ENCODE data around the gene EGFL7.
A peak's percentile ranks its signal among the peaks of the same experiment; 100 is the strongest.

EGFL7 gene

DNA sequence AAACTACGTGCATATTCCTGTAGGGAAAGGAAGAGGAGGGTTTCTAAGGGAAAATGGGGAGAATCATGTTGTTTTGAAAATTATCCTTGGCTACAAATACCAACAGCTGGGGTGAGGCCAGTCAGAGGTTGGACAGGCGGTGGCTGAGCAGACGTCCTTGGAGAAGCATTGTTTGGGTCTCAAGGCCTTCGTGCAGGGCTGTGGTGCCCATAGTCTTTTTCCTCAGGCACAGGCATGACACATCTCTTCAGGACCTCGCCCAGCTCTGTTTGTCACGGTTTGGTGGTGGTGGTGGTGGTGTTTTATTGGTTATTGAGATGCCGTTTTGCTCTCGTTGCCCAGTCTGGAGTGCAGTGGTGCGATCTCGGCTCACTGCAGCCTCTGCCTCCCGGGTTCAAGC, 27.8 kb upstream of the EGFL7 start:
- Histone ChIP-seq H4K91ac (ENCODE audit: low read length) (no peak overlapping the region), H3K14ac (ENCODE audit: low read length in 2 of 2) (no peak overlapping the region), H3K36me3 (ENCODE audit: control insufficient read depth in 1 of 2, insufficient read depth in 2 of 2, low read depth in 1 of 2, low read length in 2 of 2) (no peaks in the 10 kb centered on the region), H3K4me2 (ENCODE audit: low read length, poor library complexity, severe bottlenecking) (no peak overlapping the region), H2BK12ac (ENCODE audit: low read length in 2 of 2) (no peak overlapping the region), H3K27me3 (ENCODE audit: control insufficient read depth in 1 of 2, insufficient read depth in 1 of 2, low read length in 2 of 2) (peaks cover 0 to 40% of the 10 kb centered on the region in 2 experiments), H3K4me3 (ENCODE audit: insufficient read depth in 1 of 2, low read depth in 1 of 2, low read length in 2 of 2) (no peak overlapping the region), H2AK5ac (ENCODE audit: low read length, severe bottlenecking) (no peak overlapping the region), H3K4ac (ENCODE audit: low read depth in 1 of 2, low read length in 2 of 2) (no peak overlapping the region), H3K23ac (ENCODE audit: low read length in 2 of 2) (no peak overlapping the region), H3K18ac (ENCODE audit: low read depth in 1 of 2, low read length in 2 of 2) (no peak overlapping the region), H2BK120ac (ENCODE audit: low read depth, low read length) (no peak overlapping the region), H3K27ac (ENCODE audit: low read length, poor library complexity, severe bottlenecking) (no peak overlapping the region), H3K79me1 (replicated peaks; ENCODE audit: low read length, poor library complexity, severe bottlenecking) (no peaks in the 10 kb centered on the region), H3K9ac (ENCODE audit: low read length) (no peak overlapping the region), H2BK5ac (ENCODE audit: low read depth, low read length, poor library complexity, severe bottlenecking) (no peak overlapping the region), H2BK15ac (ENCODE audit: low read depth, poor library complexity, severe bottlenecking) (no peak overlapping the region), H2AFZ (ENCODE audit: low read depth, low read length) (no peak overlapping the region), H3K4me1 (ENCODE audit: control insufficient read depth, insufficient read depth, low read depth, low read length) (peaks cover 8% of the 10 kb centered on the region), H3K9me3 (ENCODE audit: control insufficient read depth, low read length) (no peaks in the 10 kb centered on the region), H4K8ac (ENCODE audit: low read length) (peak overlapping the region; percentile 43)
- DNase-seq = no peak
- WGBS = 84% methylated on average over 11 of the region's 11 CpGs

DNA sequence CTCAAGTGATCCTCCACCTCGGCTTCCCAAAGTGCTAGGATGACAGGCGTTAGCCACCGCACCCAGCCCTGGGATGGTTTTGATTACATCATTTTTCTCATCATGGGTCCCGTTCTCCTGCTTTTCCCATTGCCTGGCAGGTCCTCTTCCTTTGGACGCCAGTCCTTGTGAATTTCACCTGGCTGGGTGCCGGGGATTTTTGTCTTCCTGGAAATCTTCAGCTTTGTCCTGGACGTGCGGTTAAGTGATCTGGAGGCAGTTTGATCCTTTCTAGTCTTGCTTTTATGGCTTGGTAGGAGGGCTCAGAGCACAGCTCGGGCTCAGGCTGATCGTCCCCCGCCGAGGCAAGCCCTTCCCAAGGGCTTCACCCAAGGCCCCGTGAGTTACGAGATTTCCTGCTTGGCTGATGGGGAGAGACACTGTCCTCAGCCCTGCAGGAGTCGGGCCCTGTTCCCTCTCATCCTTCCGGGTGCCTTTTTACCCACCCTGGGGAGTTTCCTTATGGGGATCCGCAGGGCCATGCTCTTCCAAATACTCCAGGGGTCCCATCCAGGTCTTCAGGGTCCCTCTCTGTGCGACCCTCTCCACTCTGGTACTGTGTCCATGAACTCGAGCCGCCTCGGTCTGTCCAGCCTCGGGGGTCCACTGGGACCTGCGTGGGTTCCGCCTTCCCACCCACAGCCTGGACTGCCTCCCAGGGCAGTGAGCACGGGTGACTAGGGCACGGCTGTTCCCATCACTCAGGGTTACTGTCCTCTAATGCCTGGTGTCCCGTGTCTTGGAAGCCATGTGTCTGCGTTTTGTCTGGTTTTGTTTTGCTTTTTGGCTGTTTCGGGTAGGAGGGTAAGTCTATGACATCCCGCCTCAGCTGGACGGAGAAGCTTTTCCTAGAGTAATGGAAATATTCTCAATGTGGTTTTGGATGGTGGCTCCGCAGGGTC, 22.3 kb upstream of the EGFL7 start:
- H2BK120ac ChIP-seq (ENCODE audit: low read depth, low read length) = no peak overlapping the region
- no peak for DNase-seq
- no peak overlapping the region for H3K18ac ChIP-seq (ENCODE audit: low read depth in 1 of 2, low read length in 2 of 2)
- no peak overlapping the region for H2AK5ac ChIP-seq (ENCODE audit: low read length, severe bottlenecking)
- H3K27me3 ChIP-seq (ENCODE audit: control insufficient read depth in 1 of 2, insufficient read depth in 1 of 2, low read length in 2 of 2) = peaks cover 0 to 44% of the 10 kb centered on the region in 2 experiments
- H3K9me3 ChIP-seq (ENCODE audit: control insufficient read depth, low read length) = no peaks in the 10 kb centered on the region
- H3K4me3 ChIP-seq (ENCODE audit: insufficient read depth in 1 of 2, low read depth in 1 of 2, low read length in 2 of 2) = no peak overlapping the region
- peak overlapping the region; percentile 67 for H2BK15ac ChIP-seq (ENCODE audit: low read depth, poor library complexity, severe bottlenecking)
- H2AFZ ChIP-seq (ENCODE audit: low read depth, low read length) = no peak overlapping the region
- no peak overlapping the region for H2BK5ac ChIP-seq (ENCODE audit: low read depth, low read length, poor library complexity, severe bottlenecking)
- no peak overlapping the region for H2BK12ac ChIP-seq (ENCODE audit: low read length in 2 of 2)
- peak overlapping the region; percentile 72 for H4K91ac ChIP-seq (ENCODE audit: low read length)
- H3K9ac ChIP-seq (ENCODE audit: low read length) = peak overlapping the region; percentile 20
- H3K14ac ChIP-seq (ENCODE audit: low read length in 2 of 2) = no peak overlapping the region
- H3K27ac ChIP-seq (ENCODE audit: low read length, poor library complexity, severe bottlenecking) = no peak overlapping the region
- peaks cover 14% of the 10 kb centered on the region for H3K4me1 ChIP-seq (ENCODE audit: control insufficient read depth, insufficient read depth, low read depth, low read length)
- no peaks in the 10 kb centered on the region for H3K36me3 ChIP-seq (ENCODE audit: control insufficient read depth in 1 of 2, insufficient read depth in 2 of 2, low read depth in 1 of 2, low read length in 2 of 2)
- no peaks in the 10 kb centered on the region for H3K79me1 ChIP-seq (replicated peaks; ENCODE audit: low read length, poor library complexity, severe bottlenecking)
- 86% methylated on average over 32 of the region's 32 CpGs for WGBS
- H4K8ac ChIP-seq (ENCODE audit: low read length) = no peak overlapping the region
- no peak overlapping the region for H3K4ac ChIP-seq (ENCODE audit: low read depth in 1 of 2, low read length in 2 of 2)
- H3K23ac ChIP-seq (ENCODE audit: low read length in 2 of 2) = no peak overlapping the region
- H3K4me2 ChIP-seq (ENCODE audit: low read length, poor library complexity, severe bottlenecking) = no peak overlapping the region

DNA sequence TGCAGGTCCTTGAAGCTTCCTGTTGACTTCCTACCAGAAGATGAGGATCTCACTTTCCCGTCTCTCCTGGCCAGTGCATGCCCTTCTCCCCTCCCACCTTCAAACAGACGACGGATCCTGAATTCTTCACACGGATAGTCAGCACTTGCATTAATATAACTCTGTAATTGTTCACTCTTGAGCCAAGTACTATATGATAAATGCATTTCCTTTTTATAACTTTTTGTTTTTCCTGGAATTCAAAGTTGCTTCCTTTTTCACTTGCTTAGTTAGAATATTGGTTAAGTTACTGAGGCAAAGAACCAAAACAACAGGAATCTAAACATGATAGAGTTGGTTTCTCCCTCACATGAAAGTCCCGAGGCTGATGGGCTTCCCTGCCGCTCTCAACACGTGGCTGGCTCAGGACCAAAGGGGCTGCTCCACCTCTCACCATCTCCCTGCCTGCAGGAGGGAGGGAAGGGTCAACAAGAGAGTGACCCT, 20.2 kb upstream of the EGFL7 start:
- Histone ChIP-seq H3K23ac (ENCODE audit: low read length in 2 of 2) (no peak overlapping the region), H3K18ac (ENCODE audit: low read depth in 1 of 2, low read length in 2 of 2) (no peak overlapping the region), H3K4me2 (ENCODE audit: low read length, poor library complexity, severe bottlenecking) (no peak overlapping the region), H4K8ac (ENCODE audit: low read length) (no peak overlapping the region), H3K14ac (ENCODE audit: low read length in 2 of 2) (no peak overlapping the region), H3K4ac (ENCODE audit: low read depth in 1 of 2, low read length in 2 of 2) (no peak overlapping the region), H3K9ac (ENCODE audit: low read length) (no peak overlapping the region), H2AK5ac (ENCODE audit: low read length, severe bottlenecking) (no peak overlapping the region), H3K4me1 (ENCODE audit: control insufficient read depth, insufficient read depth, low read depth, low read length) (peaks cover 28% of the 10 kb centered on the region), H3K27me3 (ENCODE audit: control insufficient read depth in 1 of 2, insufficient read depth in 1 of 2, low read length in 2 of 2) (peaks cover 0 to 56% of the 10 kb centered on the region in 2 experiments), H3K4me3 (ENCODE audit: insufficient read depth in 1 of 2, low read depth in 1 of 2, low read length in 2 of 2) (no peak overlapping the region), H2BK120ac (ENCODE audit: low read depth, low read length) (no peak overlapping the region), H3K36me3 (ENCODE audit: control insufficient read depth in 1 of 2, insufficient read depth in 2 of 2, low read depth in 1 of 2, low read length in 2 of 2) (no peaks in the 10 kb centered on the region), H2AFZ (ENCODE audit: low read depth, low read length) (no peak overlapping the region), H2BK5ac (ENCODE audit: low read depth, low read length, poor library complexity, severe bottlenecking) (no peak overlapping the region), H2BK12ac (ENCODE audit: low read length in 2 of 2) (no peak overlapping the region), H2BK15ac (ENCODE audit: low read depth, poor library complexity, severe bottlenecking) (no peak overlapping the region), H4K91ac (ENCODE audit: low read length) (no peak overlapping the region), H3K27ac (ENCODE audit: low read length, poor library complexity, severe bottlenecking) (no peak overlapping the region), H3K9me3 (ENCODE audit: control insufficient read depth, low read length) (no peaks in the 10 kb centered on the region), H3K79me1 (replicated peaks; ENCODE audit: low read length, poor library complexity, severe bottlenecking) (no peaks in the 10 kb centered on the region)
- 59% methylated on average over 6 of the region's 7 CpGs for WGBS
- no peak for DNase-seq

DNA sequence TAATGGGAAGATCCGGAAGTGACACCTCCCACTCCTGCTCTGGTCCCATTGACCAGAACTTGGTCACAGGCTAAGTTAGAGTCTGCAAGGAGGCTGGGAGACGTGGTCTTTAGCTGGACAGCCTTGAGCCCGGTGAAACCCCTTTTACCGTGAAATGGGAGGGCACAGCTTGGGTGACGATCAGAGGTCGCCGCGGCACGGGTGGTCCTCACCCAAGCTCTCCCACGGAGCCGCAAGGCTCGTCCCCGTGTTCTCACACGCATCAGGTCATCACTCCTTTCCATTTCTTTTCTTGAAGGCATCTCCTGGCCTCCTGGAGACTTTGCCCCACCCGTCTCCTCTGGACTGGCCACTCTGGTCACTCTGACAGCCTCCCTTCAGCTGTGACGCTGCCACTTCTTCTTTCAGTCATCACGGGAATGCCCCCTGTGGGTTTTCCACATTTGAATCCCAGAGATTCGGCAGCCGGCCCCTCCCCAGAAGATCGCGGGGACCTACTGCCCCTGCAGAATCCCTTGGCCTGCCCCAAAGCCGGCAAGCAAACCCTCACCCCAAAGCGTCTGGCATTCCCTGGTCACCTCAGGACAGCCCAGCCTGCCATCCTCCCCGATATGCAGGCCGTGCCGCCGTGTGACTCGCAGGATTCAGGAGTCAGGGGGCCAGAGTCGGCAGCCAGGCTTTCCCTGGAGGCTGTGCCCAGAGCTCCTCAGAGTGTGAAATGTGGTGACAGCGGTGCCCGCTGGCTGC, 18.9 kb upstream of the EGFL7 start:
- 80% methylated on average over 31 of the region's 31 CpGs for WGBS
- no peak overlapping the region for H3K4me2 ChIP-seq (ENCODE audit: low read length, poor library complexity, severe bottlenecking)
- H3K4me3 ChIP-seq (ENCODE audit: insufficient read depth in 1 of 2, low read depth in 1 of 2, low read length in 2 of 2) = peak overlapping the region in 1 of 2 experiments; percentile 24
- H3K18ac ChIP-seq (ENCODE audit: low read depth in 1 of 2, low read length in 2 of 2) = peak overlapping the region; percentile 23 to 52
- H3K27ac ChIP-seq (ENCODE audit: low read length, poor library complexity, severe bottlenecking) = no peak overlapping the region
- no peaks in the 10 kb centered on the region for H3K9me3 ChIP-seq (ENCODE audit: control insufficient read depth, low read length)
- no peak overlapping the region for H2BK120ac ChIP-seq (ENCODE audit: low read depth, low read length)
- H3K4ac ChIP-seq (ENCODE audit: low read depth in 1 of 2, low read length in 2 of 2) = peak overlapping the region in 1 of 2 experiments; percentile 18
- H2BK12ac ChIP-seq (ENCODE audit: low read length in 2 of 2) = peak overlapping the region in 1 of 2 experiments; percentile 45
- H4K91ac ChIP-seq (ENCODE audit: low read length) = peak overlapping the region; percentile 29
- H2BK15ac ChIP-seq (ENCODE audit: low read depth, poor library complexity, severe bottlenecking) = peak overlapping the region; percentile 37
- no peaks in the 10 kb centered on the region for H3K36me3 ChIP-seq (ENCODE audit: control insufficient read depth in 1 of 2, insufficient read depth in 2 of 2, low read depth in 1 of 2, low read length in 2 of 2)
- peaks cover 0 to 54% of the 10 kb centered on the region in 2 experiments for H3K27me3 ChIP-seq (ENCODE audit: control insufficient read depth in 1 of 2, insufficient read depth in 1 of 2, low read length in 2 of 2)
- H3K23ac ChIP-seq (ENCODE audit: low read length in 2 of 2) = no peak overlapping the region
- H3K4me1 ChIP-seq (ENCODE audit: control insufficient read depth, insufficient read depth, low read depth, low read length) = peaks cover 30% of the 10 kb centered on the region
- H3K14ac ChIP-seq (ENCODE audit: low read length in 2 of 2) = no peak overlapping the region
- H3K9ac ChIP-seq (ENCODE audit: low read length) = no peak overlapping the region
- no peak overlapping the region for H4K8ac ChIP-seq (ENCODE audit: low read length)
- H2BK5ac ChIP-seq (ENCODE audit: low read depth, low read length, poor library complexity, severe bottlenecking) = no peak overlapping the region
- no peaks in the 10 kb centered on the region for H3K79me1 ChIP-seq (replicated peaks; ENCODE audit: low read length, poor library complexity, severe bottlenecking)
- no peak overlapping the region for H2AFZ ChIP-seq (ENCODE audit: low read depth, low read length)
- DNase-seq = no peak
- no peak overlapping the region for H2AK5ac ChIP-seq (ENCODE audit: low read length, severe bottlenecking)

Measured in mesenchymal stem cell (in vitro differentiated cells and primary cell).